ENCODE results near the gene EPHA7. TPM values are rescaled to one million over a fixed set of nuclear protein-coding genes. Genes with fewer than 3 reads are reported as not detected.

Gene EPHA7
- total and polyA plus RNA-seq, 2 donors = 0.39 to 0.52 TPM

GRCh38 chr6:93423542-93423941 is 4.2 kb upstream of the EPHA7 start:
- Histone ChIP-seq H3K27ac (ENCODE audit: low read depth in 1 of 2, low read length in 1 of 2) (no peak overlapping the region), H3K4me1 (ENCODE audit: control insufficient read depth in 2 of 2, insufficient read depth in 2 of 2, low read length in 2 of 2) (peaks cover 0 to 4% of the 10 kb centered on the region in 2 donors), H3K9me3 (ENCODE audit: control insufficient read depth in 2 of 2, insufficient read depth in 1 of 2, low read length in 1 of 2) (no peaks in the 10 kb centered on the region), H3K4me3 (ENCODE audit: low read length in 2 of 2) (no peak overlapping the region), H3K27me3 (ENCODE audit: control insufficient read depth in 2 of 2, insufficient read depth in 1 of 2, low read length in 1 of 2) (peaks cover 14 to 30% of the 10 kb centered on the region in 2 donors), H3K36me3 (ENCODE audit: control insufficient read depth in 2 of 2, insufficient read depth in 2 of 2, low read length in 1 of 2) (no peaks in the 10 kb centered on the region)
- DNase-seq (ENCODE audit: low read depth in 6 of 9, low spot score in 9 of 9) = peak in 2 of 9 donors; percentile 26 to 31
- 45% methylated on average over 2 of the region's 2 CpGs for WGBS

GRCh38 chr6:93420163-93420795 is 920 bp upstream of the EPHA7 start:
- Histone ChIP-seq H3K9me3 (ENCODE audit: control insufficient read depth in 2 of 2, insufficient read depth in 1 of 2, low read length in 1 of 2) (no peaks in the 10 kb centered on the region), H3K4me1 (ENCODE audit: control insufficient read depth in 2 of 2, insufficient read depth in 2 of 2, low read length in 2 of 2) (peaks cover 2 to 11% of the 10 kb centered on the region in 2 donors), H3K36me3 (ENCODE audit: control insufficient read depth in 2 of 2, insufficient read depth in 2 of 2, low read length in 1 of 2) (no peaks in the 10 kb centered on the region), H3K4me3 (ENCODE audit: low read length in 2 of 2) (peak overlapping the region in 1 of 2 donors; percentile 23), H3K27ac (ENCODE audit: low read depth in 1 of 2, low read length in 1 of 2) (no peak overlapping the region), H3K27me3 (ENCODE audit: control insufficient read depth in 2 of 2, insufficient read depth in 1 of 2, low read length in 1 of 2) (peaks cover 40 to 60% of the 10 kb centered on the region in 2 donors)
- peak in 1 of 9 donors; percentile 1 for DNase-seq (ENCODE audit: low read depth in 6 of 9, low spot score in 9 of 9)
- 14% methylated on average over 14 of the region's 14 CpGs for WGBS

- H3K27me3 ChIP-seq (ENCODE audit: control insufficient read depth in 2 of 2, insufficient read depth in 1 of 2, low read length in 1 of 2) = peaks cover 40 to 67% of the 10 kb centered on the region in 2 donors
- H3K4me1 ChIP-seq (ENCODE audit: control insufficient read depth in 2 of 2, insufficient read depth in 2 of 2, low read length in 2 of 2) = peaks cover 2 to 11% of the 10 kb centered on the region in 2 donors
- H3K27ac ChIP-seq (ENCODE audit: low read depth in 1 of 2, low read length in 1 of 2) = no peak overlapping the region
- 2% methylated on average over 89 of the region's 89 CpGs for WGBS
- H3K36me3 ChIP-seq (ENCODE audit: control insufficient read depth in 2 of 2, insufficient read depth in 2 of 2, low read length in 1 of 2) = no peaks in the 10 kb centered on the region
- no peaks in the 10 kb centered on the region for H3K9me3 ChIP-seq (ENCODE audit: control insufficient read depth in 2 of 2, insufficient read depth in 1 of 2, low read length in 1 of 2)
- peak in 1 of 9 donors; percentile 8 for DNase-seq (ENCODE audit: low read depth in 6 of 9, low spot score in 9 of 9)
- H3K4me3 ChIP-seq (ENCODE audit: low read length in 2 of 2) = peak overlapping the region; percentile 34 to 42
Measured at GRCh38 chr6:93418408-93419303, 703 bp downstream of the EPHA7 start.

GRCh38 chr6:93418033-93418407 is 1.3 kb downstream of the EPHA7 start:
- DNase-seq (ENCODE audit: low read depth in 6 of 9, low spot score in 9 of 9) = no peak
- no peak overlapping the region for H3K4me3 ChIP-seq (ENCODE audit: low read length in 2 of 2)
- H3K9me3 ChIP-seq (ENCODE audit: control insufficient read depth in 2 of 2, insufficient read depth in 1 of 2, low read length in 1 of 2) = no peaks in the 10 kb centered on the region
- H3K4me1 ChIP-seq (ENCODE audit: control insufficient read depth in 2 of 2, insufficient read depth in 2 of 2, low read length in 2 of 2) = peaks cover 2 to 11% of the 10 kb centered on the region in 2 donors
- peaks cover 40 to 67% of the 10 kb centered on the region in 2 donors for H3K27me3 ChIP-seq (ENCODE audit: control insufficient read depth in 2 of 2, insufficient read depth in 1 of 2, low read length in 1 of 2)
- 2% methylated on average over 5 of the region's 5 CpGs for WGBS
- H3K27ac ChIP-seq (ENCODE audit: low read depth in 1 of 2, low read length in 1 of 2) = no peak overlapping the region
- H3K36me3 ChIP-seq (ENCODE audit: control insufficient read depth in 2 of 2, insufficient read depth in 2 of 2, low read length in 1 of 2) = no peaks in the 10 kb centered on the region

DNA sequence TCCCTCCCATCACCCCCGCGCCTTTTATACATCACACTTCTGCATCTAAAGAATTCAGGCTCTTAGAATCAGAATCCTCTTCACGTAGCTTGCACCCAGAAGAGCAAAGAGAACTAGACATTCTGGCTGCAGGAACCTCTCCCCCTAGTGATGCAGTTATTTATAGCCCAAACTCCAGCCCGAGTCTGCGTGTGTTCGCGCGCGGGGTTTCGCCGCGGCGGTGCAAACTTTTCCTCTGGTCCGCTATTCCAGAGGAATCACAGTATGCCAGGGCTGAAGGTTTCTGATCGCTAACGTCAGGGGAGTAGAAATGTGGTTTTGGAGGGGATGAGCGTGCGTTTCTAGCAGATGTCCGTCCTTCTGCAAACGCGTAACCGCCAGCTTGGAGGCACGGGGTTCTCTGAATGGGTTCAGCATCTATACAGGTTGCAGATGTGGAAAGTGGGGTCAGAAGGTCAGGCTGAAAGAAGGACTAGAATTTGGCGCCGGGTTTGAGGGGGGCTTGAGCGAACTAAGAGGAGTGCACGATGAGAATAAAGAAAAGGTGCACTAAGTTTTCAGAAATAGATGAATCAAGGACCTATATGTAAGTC is 1.8 kb downstream of the EPHA7 start:
- DNase-seq (ENCODE audit: low read depth in 6 of 9, low spot score in 9 of 9) = peak in 1 of 9 donors; percentile 6
- 2% methylated on average over 27 of the region's 27 CpGs for WGBS
- H3K27ac ChIP-seq (ENCODE audit: low read depth in 1 of 2, low read length in 1 of 2) = no peak overlapping the region
- peaks cover 2 to 11% of the 10 kb centered on the region in 2 donors for H3K4me1 ChIP-seq (ENCODE audit: control insufficient read depth in 2 of 2, insufficient read depth in 2 of 2, low read length in 2 of 2)
- H3K27me3 ChIP-seq (ENCODE audit: control insufficient read depth in 2 of 2, insufficient read depth in 1 of 2, low read length in 1 of 2) = peaks cover 40 to 67% of the 10 kb centered on the region in 2 donors
- no peaks in the 10 kb centered on the region for H3K9me3 ChIP-seq (ENCODE audit: control insufficient read depth in 2 of 2, insufficient read depth in 1 of 2, low read length in 1 of 2)
- H3K36me3 ChIP-seq (ENCODE audit: control insufficient read depth in 2 of 2, insufficient read depth in 2 of 2, low read length in 1 of 2) = no peaks in the 10 kb centered on the region
- H3K4me3 ChIP-seq (ENCODE audit: low read length in 2 of 2) = no peak overlapping the region

DNA sequence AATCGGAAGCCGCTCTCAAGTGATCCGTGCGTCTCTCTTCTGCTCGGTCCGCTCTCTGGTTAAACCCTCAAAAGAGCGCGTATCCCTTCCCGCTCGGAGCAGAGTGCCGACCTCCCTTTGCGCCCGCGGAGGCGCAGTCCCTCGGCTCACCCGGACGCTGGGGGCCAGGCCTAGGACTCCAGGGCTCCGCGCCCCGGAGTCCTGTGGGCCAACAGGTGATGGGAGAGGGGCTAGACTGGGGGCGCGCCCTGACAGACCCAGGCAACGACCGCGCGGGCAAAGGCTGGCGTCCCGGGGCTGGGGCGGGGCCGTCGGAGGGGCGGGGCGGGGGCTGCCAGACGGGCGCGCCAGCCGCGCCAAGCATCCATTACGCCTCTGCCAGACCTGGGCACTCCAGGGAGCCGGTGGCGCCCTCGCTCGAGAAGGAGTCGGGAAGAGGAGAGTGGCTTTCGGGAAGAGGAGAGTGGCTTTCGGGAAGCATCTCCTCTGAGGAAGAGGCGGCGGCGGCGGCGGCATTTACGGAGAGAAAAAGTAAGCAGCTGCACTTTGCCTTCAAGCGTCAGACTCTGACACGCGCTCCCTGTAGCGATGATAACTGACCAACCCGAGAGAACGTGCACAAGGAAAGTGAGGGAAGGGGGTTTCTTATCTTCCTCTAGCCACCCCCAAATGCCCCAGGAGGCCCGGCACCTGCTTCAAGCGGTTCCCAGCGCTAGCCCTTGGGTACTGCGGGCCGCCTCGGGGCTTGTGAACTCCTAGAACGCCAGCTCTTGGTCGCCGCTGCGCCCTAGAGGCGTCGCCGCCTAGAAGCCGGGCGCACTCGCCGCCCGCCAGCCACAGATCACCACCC is 2.6 kb downstream of the EPHA7 start:
- Histone ChIP-seq H3K4me1 (ENCODE audit: control insufficient read depth in 2 of 2, insufficient read depth in 2 of 2, low read length in 2 of 2) (peaks cover 2 to 11% of the 10 kb centered on the region in 2 donors), H3K27me3 (ENCODE audit: control insufficient read depth in 2 of 2, insufficient read depth in 1 of 2, low read length in 1 of 2) (peaks cover 40 to 67% of the 10 kb centered on the region in 2 donors), H3K9me3 (ENCODE audit: control insufficient read depth in 2 of 2, insufficient read depth in 1 of 2, low read length in 1 of 2) (no peaks in the 10 kb centered on the region), H3K27ac (ENCODE audit: low read depth in 1 of 2, low read length in 1 of 2) (no peak overlapping the region), H3K36me3 (ENCODE audit: control insufficient read depth in 2 of 2, insufficient read depth in 2 of 2, low read length in 1 of 2) (no peaks in the 10 kb centered on the region), H3K4me3 (ENCODE audit: low read length in 2 of 2) (peak overlapping the region in 1 of 2 donors; percentile 24)
- peak in 1 of 9 donors; percentile 15 for DNase-seq (ENCODE audit: low read depth in 6 of 9, low spot score in 9 of 9)
- 2% methylated on average over 77 of the region's 77 CpGs for WGBS

GRCh38 chr6:93413190-93413589 is 6.2 kb downstream of the EPHA7 start:
- Histone ChIP-seq H3K4me1 (ENCODE audit: control insufficient read depth in 2 of 2, insufficient read depth in 2 of 2, low read length in 2 of 2) (peaks cover 2 to 7% of the 10 kb centered on the region in 2 donors), H3K36me3 (ENCODE audit: control insufficient read depth in 2 of 2, insufficient read depth in 2 of 2, low read length in 1 of 2) (no peaks in the 10 kb centered on the region), H3K27ac (ENCODE audit: low read depth in 1 of 2, low read length in 1 of 2) (no peak overlapping the region), H3K27me3 (ENCODE audit: control insufficient read depth in 2 of 2, insufficient read depth in 1 of 2, low read length in 1 of 2) (peaks cover 22 to 33% of the 10 kb centered on the region in 2 donors), H3K9me3 (ENCODE audit: control insufficient read depth in 2 of 2, insufficient read depth in 1 of 2, low read length in 1 of 2) (no peaks in the 10 kb centered on the region), H3K4me3 (ENCODE audit: low read length in 2 of 2) (no peak overlapping the region)
- DNase-seq (ENCODE audit: low read depth in 6 of 9, low spot score in 9 of 9) = no peak

GRCh38 chr6:93412452-93412851 is 6.9 kb downstream of the EPHA7 start:
- H3K4me3 ChIP-seq (ENCODE audit: low read length in 2 of 2) = no peak overlapping the region
- H3K36me3 ChIP-seq (ENCODE audit: control insufficient read depth in 2 of 2, insufficient read depth in 2 of 2, low read length in 1 of 2) = no peaks in the 10 kb centered on the region
- H3K27me3 ChIP-seq (ENCODE audit: control insufficient read depth in 2 of 2, insufficient read depth in 1 of 2, low read length in 1 of 2) = peaks cover 15 to 26% of the 10 kb centered on the region in 2 donors
- H3K4me1 ChIP-seq (ENCODE audit: control insufficient read depth in 2 of 2, insufficient read depth in 2 of 2, low read length in 2 of 2) = peaks cover 2 to 3% of the 10 kb centered on the region in 2 donors
- no peaks in the 10 kb centered on the region for H3K9me3 ChIP-seq (ENCODE audit: control insufficient read depth in 2 of 2, insufficient read depth in 1 of 2, low read length in 1 of 2)
- no peak overlapping the region for H3K27ac ChIP-seq (ENCODE audit: low read depth in 1 of 2, low read length in 1 of 2)
- DNase-seq (ENCODE audit: low read depth in 6 of 9, low spot score in 9 of 9) = no peak

All from thymus (tissue), 11 donors.